HuH-7.5 (cell line): ENCODE measurements around the gene STK40.
A peak's percentile ranks its signal among the peaks of the same experiment; 100 is the strongest.

Source experiments
- DNase-seq: peaks from one replicate; pipeline ENCODE4 v3.0.0; 2011; ENCODE audit warnings: low spot score

STK40 gene

DNA sequence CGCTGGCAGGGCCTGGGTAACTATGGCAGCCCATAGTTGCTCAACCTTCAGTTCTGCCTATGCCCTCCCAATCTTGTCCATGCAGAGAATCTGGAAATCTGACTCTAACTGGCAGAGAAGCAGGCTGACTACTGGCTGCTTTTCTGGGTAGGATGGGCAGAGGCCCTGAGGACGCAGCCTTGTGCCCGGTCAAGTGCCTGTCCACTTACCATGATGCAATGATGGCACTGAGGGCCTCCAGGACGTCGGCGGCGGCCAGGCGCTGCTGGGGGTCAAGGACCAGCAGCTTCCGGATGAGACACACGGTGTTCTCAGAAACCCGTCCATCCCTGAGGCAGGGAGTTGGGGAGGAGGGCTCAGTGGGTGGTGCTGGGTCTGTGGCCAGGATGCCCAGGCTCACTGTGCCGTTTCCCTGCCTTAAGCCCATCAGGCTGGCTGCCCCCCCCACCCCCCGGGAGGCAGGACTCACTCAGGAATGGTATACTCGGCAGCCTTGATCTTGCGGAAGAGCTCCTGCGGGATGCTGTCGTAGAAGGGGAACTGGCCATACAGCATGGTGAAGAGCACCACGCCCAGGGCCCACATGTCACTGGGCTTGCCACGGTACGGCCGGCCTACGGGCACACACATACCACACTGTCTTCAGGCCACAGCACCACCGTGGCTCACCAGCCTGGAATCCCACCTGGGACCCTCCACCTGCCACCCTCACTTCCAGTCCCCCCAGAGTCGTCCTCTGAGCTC, 41.9 kb downstream of the STK40 start:
- no peak for DNase-seq

DNA sequence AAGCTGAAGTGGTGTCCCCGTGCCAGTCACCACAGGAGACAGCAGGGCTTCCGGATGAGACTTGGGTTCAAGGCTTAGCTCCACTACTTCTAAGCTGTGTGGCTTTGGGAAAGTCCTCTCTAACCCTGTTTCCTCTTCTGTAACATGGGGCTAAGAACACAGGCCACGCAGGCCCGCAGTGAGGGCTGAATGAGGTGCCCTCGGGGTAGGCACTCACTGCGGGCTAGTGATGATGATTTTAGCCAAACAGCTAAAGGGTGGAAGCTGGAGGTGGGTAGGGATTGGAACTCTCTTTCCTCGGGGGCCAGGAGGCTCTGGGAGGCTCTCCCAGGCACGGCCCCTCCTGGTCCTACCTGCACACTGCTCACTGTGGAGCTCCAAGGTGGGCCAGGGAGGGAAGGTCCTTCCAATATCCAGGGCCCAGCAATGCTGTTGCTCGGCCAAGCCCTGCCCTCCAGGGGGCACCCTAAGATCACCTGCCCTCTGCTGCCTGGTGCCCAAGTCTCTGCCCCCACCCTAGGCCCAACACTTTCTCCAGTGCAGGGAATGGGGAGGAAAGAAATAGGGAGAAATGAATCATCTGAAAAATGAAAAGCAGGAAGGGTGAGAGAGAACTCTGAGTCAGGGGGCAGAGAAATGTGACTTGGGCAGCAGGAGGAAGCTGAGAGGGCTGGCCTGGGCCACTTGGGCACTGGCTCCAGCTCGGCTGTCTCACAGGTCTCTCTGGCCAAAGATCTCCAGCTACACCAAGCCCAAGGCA, 43.1 kb downstream of the STK40 start:
- peak; percentile 39 for DNase-seq

DNA sequence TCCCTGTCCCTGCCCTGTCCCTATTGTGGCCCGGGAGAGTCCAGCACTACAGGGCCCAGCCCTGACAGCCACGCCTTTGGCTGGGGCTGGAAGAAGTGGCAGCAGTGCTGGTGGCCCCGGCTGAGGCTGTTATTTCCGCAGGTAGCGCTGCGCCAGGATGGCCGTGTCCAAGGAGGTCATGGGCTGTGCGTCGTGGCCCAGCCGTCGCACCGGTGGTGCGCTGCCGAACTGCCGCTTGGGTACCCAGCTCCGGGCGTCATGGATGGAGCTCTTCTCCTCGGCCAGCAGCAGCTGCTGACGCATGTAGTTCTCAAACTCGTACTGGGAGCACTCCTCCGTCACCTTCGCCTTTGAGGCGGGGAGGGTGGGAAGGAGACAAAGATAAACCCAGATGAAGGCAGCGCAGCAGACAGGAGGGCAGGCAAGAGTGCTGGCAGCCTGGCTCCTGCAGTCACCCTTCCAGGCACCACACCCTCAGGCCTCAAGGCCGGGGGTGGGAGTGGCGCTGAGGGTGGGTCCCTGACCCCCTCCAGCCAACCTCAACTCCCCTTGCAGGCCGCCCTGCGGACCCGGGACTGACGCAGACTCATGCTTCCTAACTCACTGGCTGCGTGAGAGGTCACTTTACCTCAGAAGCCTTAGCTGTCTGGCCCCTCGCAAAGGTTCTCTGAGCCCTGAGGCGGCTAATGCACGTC, 44.0 kb downstream of the STK40 start:
- no peak for DNase-seq

DNA sequence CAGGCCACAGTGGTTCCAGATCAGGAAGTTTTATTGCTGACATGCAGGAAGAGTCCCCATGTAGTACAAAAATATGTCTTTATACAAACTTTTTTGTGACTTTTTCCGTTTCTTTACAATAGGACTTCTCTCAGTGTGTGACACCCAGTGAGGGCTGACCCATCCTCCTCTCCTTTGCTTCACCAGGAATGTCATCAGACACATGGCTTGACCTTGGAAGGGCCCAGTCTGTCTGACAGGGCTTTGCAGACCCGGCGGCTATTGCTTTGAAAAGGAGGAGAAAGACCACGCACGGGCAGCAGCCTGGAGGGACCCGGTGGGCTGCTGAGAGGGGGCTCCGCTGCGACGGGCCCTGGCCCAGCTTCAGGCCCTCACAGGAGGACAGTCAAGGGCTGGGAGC, 46.1 kb downstream of the STK40 start:
- DNase-seq = no peak

DNA sequence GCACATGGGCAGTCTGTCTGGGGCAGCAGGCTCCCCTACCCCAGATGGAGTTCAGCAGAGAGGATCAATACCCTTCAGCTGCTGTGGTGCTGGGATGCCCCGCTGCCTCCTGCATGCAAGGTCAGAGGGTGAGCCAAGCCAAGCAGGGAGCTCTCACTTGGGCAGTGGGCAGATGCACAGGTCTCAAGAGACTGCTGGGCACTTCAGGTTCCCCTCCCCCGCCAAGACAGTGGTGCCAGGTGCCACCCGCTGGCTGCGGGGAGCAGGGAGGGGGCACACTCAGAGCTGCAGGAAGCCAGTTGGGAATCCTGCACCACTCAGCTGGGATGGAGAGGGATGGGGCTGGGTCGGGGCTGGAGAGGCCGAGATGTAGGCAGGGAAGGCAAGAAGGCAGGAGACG, 46.5 kb downstream of the STK40 start:
- no peak for DNase-seq

DNA sequence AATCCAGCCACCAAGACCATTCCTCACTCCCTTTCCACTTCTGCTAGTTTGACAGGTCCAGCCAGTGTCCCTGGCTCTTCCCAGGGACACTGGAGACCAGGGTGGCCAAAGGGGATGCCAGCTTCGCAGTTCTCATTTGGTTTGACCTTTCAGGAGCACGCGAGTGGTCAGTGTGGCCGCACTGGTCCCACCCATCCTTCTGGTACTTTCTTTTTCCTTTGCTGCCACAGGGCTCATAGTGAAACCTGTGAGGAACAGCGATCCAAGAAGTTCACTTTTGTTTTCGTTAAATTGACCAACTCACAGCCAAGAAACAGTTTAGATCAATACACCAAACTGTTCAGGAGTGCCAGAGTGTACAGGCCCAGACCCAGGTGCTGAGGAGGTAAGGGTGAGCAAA, 47.9 kb downstream of the STK40 start:
- no peak for DNase-seq

DNA sequence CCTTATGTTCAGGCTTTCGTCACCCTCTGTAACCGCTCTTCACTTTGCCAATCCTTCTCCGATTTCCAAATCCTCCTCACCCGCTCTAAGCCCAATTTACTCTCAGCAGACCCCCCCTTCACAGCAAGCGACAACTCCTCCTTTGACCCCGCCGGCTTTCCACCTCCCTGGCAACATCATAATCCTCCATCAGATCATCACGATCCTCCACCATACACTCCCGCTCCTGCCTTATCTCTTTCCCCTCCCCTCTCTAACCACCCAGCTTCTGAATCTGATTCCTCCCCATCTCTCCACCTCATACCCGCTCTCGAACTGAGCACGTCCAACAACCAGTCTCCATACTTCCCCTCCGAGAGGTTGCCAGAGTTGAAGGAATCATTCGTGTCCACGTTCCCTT, 54.8 kb downstream of the STK40 start:
- no peak for DNase-seq

DNA sequence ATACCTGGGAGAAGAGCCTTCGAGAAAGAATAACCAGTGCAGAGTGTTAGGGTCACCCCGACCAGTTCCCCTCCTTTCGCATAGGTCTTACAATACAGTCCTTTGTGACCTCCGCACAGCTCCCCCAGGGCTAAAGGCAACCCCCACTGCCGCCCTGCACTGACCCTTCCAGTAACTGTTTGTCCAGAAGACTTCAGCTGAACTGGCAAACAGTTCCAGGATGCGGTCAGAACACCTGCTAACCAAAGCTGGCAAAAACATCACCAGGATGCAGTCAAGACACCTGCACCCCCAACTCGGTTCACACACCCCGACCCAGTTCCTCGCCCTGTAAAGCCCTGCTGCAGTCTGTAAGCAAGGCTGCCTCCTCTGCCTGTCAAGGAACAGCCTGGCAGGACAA, 55.9 kb downstream of the STK40 start:
- no peak for DNase-seq

DNA sequence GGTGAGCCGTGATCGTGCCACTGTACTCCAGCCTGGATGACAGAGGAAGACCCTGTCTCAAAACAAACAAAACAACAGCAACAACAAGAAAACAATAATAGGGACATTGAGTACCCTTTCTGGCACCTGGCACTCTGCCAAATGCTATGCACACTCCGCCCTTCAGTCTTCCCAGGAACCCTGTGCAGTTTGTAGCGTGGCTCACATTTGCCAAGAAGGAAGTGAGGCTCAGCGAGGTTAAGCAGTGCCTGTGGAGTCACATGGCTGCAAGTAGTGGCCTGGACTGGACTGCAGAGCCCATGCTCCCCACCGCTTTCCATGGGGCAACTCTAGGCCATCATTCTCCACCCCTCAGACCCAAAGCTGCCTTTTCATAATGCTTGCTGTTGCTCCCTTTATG, 57.0 kb downstream of the STK40 start:
- no peak for DNase-seq

DNA sequence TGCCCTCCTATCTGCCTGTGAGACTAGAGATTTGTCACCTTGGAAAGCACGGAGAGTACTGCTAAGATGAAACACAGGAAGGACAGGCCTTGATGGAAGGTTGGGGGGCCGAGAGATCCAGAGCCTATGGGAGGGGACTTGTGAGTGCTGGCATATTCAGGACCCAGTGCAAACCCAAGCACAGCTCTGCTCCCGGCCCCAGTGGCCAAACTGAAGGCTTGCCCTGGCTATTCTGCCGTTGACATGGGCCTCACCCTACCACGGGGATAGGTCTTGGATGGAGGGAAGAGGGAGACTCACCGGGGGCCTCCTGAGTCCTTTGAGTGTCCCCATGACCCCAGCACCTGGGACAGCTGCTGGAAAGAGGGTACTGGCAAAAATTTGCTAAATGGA, 57.6 kb downstream of the STK40 start:
- DNase-seq = no peak

DNA sequence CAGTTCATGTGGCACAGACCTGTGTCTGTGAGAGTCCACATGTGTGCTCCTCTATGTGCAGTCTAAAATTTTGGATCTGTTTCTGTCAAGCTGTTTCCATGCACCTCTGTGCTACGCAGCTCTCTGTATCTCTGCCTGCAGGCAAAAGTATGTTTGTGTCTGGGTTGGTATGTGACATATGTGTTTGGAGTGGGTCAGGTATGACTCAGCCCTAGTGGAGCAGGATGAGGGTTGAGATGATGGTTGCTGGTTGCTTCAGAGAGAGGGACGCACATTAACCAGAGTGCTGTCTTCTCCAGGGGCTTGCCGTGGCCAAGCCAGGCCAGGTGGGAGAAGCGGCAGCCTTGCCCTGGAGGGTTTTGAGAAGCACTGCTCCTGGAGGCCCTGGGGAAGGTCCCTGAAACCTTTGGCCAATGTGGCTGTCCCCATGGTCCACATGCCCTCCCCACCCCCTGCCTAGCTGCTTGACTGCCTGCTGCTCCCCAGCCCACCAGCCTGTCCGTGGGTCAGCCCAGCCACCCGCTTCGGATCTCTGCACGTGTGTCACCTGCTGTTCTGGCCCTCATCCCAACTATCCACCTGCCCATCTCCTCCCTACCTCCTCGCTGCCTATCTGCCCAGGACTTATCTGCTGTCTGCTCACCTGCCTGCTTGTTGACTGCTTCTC, 58.2 kb downstream of the STK40 start:
- DNase-seq = no peak

DNA sequence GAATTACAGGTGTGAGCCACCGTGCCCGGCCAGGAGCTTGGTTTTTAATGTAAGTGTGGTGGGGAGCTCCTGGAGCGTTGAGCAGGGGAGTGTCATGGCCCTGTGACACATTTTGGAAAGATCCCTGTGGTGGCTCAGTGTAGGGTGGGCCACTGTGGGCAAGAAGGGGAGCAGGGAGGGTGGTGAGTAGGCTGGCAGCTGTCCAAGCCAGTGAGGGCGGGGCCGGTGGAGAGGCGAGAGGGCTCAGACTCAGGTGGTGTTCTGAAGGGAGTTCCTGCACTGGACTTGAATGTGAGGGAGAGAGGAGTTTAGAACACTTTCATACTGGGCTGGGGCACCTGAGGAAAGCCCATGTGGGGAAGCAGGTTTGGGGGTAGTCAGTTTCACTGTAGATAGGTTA, 59.2 kb downstream of the STK40 start:
- no peak for DNase-seq

DNA sequence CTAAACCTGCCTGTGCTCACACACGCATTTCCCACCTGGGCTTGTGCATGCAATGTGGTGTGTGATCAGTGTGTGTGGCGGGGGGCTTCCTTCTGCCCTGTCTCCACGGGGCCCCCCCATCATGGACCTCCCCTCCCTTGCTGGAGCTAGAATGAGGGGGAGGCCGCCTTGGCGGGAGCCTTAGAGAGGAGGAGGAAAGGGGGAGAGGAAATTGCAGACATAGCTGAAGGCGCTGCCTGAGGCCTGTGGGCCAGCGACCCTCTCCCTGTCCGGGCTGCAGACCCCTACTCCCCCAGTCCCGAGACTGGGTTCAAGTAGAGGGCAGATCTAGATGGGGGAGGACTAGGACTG, 61.4 kb downstream of the STK40 start:
- no peak for DNase-seq

DNA sequence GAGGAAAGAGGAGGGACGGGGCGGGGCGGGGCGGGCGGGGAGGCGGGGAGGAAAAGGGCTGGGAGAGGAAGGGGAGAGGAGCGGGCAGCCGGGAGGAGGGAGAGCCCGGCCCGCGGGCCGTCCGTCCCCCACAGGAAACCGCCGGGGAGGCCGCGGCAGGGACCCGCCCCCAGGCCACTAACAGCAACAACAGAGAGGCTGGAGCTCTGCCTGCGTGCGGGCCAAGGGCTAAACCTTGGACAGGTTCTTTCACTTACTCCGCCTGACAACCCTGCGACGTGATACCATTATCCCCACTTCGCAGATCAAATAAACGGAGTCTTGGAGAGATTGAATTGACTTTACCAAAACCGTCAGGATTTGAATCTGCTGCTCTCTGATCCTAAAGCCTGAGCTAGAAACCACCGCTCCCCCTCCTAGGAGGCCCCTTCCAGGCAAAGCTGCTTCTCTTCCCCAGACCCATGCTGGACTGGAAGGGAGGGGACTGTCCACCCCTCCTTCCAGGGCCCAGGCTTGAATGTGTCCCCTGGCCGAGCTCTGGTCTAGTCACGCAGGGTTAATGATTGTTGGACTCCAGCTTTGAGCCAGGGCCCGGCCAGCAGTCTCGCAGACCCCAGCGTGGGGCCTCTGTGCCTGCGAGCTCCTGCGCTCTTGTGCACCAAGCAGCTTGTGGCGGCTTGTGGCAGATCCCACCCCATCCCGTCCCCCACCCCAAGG, 61.9 kb downstream of the STK40 start, which contains the start of gene EVA1B:
Gene EVA1B (minus strand): TSS at position 10 of the 717 bp plus-strand sequence. CDS start 608 bp downstream, outside the sequence.
- DNase-seq = peak; percentile 85

DNA sequence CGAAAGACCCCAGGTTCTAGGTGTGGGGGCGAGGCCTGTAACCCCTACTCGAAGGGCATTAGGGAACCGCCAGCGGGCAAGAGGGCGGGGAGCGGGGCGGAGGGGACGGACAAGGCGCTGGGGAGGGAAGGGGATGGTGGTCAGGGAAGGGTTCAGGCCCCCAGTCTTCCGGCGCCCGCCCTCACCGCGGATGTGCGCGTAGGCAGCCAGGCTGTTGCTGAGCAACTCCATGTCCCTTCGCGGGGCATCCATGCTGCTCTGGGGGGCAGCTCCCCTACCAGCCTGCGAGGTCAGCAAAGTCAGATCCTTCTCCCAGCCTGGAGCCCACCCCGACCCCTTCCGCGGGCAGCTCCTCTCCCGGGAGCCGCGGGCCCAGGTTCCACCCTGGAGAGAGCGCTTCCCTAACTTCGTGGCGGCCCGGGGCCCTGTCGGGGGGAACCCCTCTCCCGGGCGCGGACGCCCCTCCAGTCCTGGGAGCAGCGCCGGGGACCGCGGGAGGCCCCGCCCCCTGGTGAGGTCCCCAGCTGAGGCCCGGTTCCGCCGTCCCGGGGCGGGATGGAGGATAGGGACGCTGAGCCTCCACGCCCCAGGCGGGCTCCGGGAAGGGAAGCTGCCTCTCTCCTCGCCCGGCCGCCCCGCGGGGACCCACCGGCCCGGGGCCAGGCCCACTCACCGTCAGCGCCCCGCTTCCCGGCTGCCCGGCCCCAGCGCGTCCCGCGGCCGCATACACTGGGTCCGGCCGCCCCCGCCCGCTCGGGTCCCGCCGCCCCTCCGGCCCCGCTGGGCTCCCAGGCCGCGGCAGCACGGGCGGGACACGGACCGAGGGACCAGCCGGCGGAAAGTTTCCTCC, 62.7 kb downstream of the STK40 start:
- DNase-seq = peak; percentile 63

DNA sequence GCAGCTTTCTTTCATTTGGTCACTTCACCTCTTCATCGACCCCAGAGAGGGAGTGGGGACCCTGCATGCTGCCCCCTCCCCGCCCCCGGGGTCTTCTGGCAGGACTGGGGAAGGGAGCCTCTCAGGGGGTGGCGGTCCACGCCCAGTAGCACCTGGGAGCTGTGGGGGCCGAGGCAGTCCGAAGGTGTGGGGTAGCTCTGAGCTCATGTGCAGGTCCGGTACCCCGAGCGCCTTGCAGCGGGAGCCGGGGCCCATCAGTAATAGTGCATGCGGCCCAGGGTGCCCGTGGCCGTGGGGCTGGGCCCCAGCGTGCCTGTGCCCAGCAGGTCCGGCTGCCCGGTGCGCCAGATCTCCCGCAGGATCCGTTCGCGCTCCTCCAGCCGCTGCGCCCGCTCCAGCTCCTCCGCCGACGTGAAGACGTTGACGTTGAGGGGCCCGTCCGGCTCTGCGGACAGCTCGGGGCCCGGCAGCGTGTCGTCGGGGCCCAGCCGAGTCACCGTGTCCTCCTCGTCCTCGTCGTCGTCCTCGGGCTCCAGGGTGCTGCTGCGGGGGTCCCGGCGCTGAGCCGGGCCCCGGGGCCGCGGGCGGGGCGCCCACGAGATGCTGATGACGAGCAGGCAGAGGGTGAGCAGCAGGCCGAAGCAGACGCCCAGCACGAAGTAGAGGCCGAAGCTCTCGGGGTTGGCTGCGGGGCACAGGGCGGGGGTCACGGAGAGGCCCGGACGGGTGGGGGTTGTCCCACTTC, 63.5 kb downstream of the STK40 start:
- DNase-seq = no peak

DNA sequence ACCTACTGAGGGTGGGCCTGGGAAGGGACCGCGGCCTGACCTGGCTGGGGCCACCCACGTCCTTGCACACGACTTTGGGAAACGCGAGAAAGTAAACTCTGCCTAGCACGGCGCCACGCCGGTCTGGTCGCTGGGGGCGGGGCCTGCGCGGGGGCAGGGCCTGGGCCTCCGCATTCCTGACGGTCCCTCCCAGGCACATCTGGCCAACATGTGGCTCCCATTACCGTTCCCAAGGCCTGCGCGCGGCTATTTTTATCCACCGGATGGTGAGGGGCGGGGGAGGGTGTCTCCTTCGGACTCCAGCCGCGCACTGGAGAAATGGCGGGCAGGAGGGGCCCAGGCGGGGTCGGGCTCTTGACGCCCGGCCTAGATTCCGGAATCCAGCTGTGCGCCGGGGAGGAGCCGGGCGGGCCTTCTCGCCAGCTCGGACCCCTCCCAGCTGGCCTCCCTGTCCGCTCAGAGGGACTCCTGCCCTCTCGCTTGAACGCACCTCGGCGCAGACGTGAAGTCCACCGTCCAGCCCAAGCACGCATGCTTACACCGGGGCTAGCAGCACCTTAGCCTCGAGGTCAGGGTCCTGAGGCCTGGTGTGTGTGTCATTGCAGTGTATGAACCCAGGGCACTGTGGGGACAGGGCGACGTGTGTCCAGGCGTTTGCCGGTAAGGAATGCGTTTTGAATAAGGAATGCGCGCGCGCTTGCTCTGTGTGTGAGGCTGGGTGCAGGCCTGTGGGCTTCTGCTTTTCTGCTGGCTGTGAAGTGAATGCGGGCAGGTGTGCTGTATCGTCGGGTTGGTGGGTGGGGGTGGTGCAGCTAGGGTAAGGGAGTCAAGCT, 64.4 kb downstream of the STK40 start:
- no peak for DNase-seq

DNA sequence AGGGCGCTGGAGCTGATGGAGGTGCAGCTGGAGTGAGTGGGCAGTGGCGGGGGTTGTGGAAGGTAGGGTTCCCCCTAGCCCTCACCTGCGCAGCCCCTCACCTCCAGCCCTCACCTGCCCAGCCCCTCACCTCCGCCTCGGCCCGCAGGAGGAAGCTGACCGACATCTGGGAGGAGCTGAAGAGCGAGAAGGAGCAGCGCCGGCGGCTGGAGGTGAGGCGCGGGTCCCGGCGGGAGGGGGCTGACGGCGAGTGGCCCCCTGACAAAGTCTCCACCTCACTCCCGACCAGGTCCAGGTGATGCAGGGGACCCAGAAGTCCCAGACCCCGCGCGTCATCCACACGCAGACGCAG, 65.0 kb downstream of the STK40 start:
- DNase-seq = no peak

DNA sequence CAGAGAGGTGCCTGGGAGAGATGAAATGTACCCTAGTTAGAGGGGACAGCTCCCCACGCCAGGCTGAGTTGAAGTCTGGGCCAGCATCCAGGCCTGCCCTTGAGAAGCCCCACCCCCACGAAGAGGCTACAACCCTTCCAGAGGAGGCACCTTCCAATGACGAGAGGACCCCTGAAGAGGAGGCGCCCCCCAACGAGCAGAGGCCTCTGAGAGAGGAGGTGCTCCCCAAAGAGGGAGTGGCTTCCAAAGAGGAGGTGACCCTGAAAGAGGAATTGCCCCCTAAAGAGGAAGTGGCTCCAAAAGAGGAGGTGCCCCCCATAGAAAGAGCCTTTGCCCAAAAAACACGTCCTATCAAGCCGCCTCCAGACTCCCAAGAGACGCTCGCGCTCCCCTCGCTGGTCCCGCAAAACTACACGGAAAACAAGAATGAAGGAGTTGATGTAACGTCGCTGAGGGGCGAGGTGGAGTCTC, 65.4 kb downstream of the STK40 start:
- no peak for DNase-seq
